PC-3 (cell line): Measurements from ENCODE around the gene GABRA5.

ENCODE experiments used
- EZH2 ChIP-seq: fragments of 300-600 bp; sonication (generic); IDR thresholded peaks from one replicate; pipeline ENCODE4 v1.6.1; 2017; ENCODE audit warnings: antibody characterized with exemption, mild to moderate bottlenecking, low read length; ENCODE audit not compliant: unreplicated experiment
- EZH2phosphoT487 ChIP-seq: fragments of 300-600 bp; sonication (generic); IDR thresholded peaks from 2 replicates; pipeline ENCODE4 v1.6.1; 2018; ENCODE audit warnings: mild to moderate bottlenecking, antibody characterized with exemption, low read length, borderline replicate concordance
- TF ChIP-seq, protein P1 (sequence below): fragments of 300-600 bp; sonication (generic); conservative IDR thresholded peaks from 2 replicates; pipeline ENCODE4 v1.5.1; 2017; ENCODE audit warnings: antibody characterized with exemption, low read depth, mild to moderate bottlenecking, low read length

DNA sequence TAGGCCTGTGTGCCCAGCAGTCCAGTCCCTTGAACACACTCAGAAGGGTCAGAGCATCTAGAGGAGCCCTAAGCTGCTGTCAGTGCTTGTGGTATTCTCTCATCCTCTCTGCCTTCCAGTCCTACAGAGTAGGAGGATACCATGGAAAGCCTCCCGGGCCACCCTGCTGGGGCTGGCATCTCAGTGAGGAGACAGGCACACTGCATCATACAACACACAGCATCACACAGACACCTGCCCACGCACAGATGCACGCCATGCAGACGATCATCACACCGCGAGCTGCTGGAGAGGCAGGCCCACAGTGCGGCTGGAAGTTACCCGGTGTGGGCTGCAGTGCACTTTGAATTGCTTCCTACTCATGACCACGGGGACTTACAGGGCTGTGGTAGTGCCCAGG, 15.2 kb downstream of the GABRA5 start:
- no peak for TF ChIP-seq EZH2
- TF ChIP-seq, protein P1, sequence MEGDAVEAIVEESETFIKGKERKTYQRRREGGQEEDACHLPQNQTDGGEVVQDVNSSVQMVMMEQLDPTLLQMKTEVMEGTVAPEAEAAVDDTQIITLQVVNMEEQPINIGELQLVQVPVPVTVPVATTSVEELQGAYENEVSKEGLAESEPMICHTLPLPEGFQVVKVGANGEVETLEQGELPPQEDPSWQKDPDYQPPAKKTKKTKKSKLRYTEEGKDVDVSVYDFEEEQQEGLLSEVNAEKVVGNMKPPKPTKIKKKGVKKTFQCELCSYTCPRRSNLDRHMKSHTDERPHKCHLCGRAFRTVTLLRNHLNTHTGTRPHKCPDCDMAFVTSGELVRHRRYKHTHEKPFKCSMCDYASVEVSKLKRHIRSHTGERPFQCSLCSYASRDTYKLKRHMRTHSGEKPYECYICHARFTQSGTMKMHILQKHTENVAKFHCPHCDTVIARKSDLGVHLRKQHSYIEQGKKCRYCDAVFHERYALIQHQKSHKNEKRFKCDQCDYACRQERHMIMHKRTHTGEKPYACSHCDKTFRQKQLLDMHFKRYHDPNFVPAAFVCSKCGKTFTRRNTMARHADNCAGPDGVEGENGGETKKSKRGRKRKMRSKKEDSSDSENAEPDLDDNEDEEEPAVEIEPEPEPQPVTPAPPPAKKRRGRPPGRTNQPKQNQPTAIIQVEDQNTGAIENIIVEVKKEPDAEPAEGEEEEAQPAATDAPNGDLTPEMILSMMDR: no peak
- no peak for TF ChIP-seq EZH2phosphoT487
